Ishikawa (cell line): ENCODE measurements around the gene RASAL2.

Source experiments
- CEBPB ChIP-seq: IDR thresholded peaks from 2 replicates; pipeline ENCODE4 v1.6.1; 2012
- CREB1 ChIP-seq: IDR thresholded peaks from 2 replicates; pipeline ENCODE4 v1.6.1; 2012; ENCODE audit warnings: low read depth
- EGR1 ChIP-seq: IDR thresholded peaks from 2 replicates; pipeline ENCODE4 v1.6.1; 2012
- EP300 ChIP-seq: IDR thresholded peaks from 2 replicates; pipeline ENCODE4 v1.6.1; 2012; ENCODE audit warnings: borderline replicate concordance
- FOXM1 ChIP-seq: IDR thresholded peaks from 2 replicates; pipeline ENCODE4 v1.6.1; 2012; ENCODE audit warnings: low read depth, borderline replicate concordance
- NFIC ChIP-seq: IDR thresholded peaks from 2 replicates; pipeline ENCODE4 v1.6.1; 2012
- RAD21 ChIP-seq: IDR thresholded peaks from 2 replicates; pipeline ENCODE4 v1.6.1; 2012; ENCODE audit warnings: low read depth
- TAF1 ChIP-seq: IDR thresholded peaks from 2 replicates; pipeline ENCODE4 v1.6.1; 2012; ENCODE audit warnings: low read depth, mild to moderate bottlenecking
- TCF12 ChIP-seq: IDR thresholded peaks from 2 replicates; pipeline ENCODE4 v1.6.1; 2012; ENCODE audit warnings: low read depth
- TEAD4 ChIP-seq: IDR thresholded peaks from 2 replicates; pipeline ENCODE4 v1.6.1; 2012
- YY1 ChIP-seq: IDR thresholded peaks from 2 replicates; pipeline ENCODE4 v1.6.1; 2012; ENCODE audit warnings: low read depth
- ZBTB7A ChIP-seq: IDR thresholded peaks from 2 replicates; pipeline ENCODE4 v1.6.1; 2012; ENCODE audit warnings: low read depth
- TF ChIP-seq, protein P1 (sequence below): IDR thresholded peaks from 2 replicates; pipeline ENCODE4 v1.6.1; 2012; ENCODE audit warnings: low read depth, mild to moderate bottlenecking
- TF ChIP-seq, protein P2 (sequence below): IDR thresholded peaks from 2 replicates; pipeline ENCODE4 v1.6.1; 2012
- TF ChIP-seq, protein P3 (sequence below): IDR thresholded peaks from 2 replicates; pipeline ENCODE4 v1.6.1; 2012

RASAL2 gene

DNA sequence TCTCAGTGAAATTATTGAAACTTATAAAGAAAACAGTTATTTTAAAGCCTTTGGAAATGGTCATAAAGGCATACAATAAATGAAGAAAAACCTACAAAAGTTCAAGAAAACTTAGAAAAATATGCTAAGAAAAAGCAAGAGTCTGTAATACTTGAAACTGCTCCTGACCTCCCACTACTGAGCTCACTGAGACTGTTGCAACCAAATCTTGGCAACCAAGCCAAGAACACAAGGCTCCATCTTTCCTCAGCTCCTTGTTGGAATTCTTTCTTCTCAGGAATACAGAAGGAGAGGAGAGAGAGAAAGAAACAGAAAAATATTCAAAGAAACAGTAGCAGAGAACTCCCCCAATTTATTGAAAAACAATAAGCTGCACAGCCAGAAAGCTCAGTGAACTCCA, 160.5 kb downstream of the RASAL2 start:
- TF ChIP-seq YY1 (no peak), TAF1 (no peak), CREB1 (no peak), EGR1 (no peak), EP300 (no peak), ZBTB7A (no peak), NFIC (no peak), FOXM1 (no peak), TCF12 (no peak), TEAD4 (no peak), CEBPB (no peak)
- TF ChIP-seq, protein P1, sequence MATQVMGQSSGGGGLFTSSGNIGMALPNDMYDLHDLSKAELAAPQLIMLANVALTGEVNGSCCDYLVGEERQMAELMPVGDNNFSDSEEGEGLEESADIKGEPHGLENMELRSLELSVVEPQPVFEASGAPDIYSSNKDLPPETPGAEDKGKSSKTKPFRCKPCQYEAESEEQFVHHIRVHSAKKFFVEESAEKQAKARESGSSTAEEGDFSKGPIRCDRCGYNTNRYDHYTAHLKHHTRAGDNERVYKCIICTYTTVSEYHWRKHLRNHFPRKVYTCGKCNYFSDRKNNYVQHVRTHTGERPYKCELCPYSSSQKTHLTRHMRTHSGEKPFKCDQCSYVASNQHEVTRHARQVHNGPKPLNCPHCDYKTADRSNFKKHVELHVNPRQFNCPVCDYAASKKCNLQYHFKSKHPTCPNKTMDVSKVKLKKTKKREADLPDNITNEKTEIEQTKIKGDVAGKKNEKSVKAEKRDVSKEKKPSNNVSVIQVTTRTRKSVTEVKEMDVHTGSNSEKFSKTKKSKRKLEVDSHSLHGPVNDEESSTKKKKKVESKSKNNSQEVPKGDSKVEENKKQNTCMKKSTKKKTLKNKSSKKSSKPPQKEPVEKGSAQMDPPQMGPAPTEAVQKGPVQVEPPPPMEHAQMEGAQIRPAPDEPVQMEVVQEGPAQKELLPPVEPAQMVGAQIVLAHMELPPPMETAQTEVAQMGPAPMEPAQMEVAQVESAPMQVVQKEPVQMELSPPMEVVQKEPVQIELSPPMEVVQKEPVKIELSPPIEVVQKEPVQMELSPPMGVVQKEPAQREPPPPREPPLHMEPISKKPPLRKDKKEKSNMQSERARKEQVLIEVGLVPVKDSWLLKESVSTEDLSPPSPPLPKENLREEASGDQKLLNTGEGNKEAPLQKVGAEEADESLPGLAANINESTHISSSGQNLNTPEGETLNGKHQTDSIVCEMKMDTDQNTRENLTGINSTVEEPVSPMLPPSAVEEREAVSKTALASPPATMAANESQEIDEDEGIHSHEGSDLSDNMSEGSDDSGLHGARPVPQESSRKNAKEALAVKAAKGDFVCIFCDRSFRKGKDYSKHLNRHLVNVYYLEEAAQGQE, result no peak
- TF ChIP-seq, protein P2, sequence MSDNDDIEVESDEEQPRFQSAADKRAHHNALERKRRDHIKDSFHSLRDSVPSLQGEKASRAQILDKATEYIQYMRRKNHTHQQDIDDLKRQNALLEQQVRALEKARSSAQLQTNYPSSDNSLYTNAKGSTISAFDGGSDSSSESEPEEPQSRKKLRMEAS, result no peak
- TF ChIP-seq, protein P3, sequence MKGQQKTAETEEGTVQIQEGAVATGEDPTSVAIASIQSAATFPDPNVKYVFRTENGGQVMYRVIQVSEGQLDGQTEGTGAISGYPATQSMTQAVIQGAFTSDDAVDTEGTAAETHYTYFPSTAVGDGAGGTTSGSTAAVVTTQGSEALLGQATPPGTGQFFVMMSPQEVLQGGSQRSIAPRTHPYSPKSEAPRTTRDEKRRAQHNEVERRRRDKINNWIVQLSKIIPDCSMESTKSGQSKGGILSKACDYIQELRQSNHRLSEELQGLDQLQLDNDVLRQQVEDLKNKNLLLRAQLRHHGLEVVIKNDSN, result no peak

DNA sequence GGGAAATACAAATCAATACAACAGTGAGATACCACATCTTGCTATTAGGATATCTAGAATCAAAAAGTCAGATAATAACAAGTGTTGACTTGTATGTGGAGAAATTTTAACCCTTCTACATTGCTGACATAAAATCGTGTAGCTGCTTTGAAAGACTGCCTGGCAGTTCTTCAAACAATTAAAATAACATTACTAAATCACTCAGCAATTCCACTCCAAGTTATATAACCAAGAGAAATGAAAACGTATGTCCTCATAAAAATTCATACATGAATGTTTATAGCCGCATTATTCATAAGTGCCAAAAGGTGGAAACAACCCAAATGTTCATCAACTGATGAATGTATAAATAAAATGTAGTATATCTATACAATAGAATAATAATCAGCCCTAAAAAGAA, 164.6 kb downstream of the RASAL2 start:
- TF ChIP-seq YY1, result no peak
- TF ChIP-seq TAF1, result no peak
- no peak for TF ChIP-seq CEBPB
- TF ChIP-seq RAD21, result no peak
- TF ChIP-seq, protein P3, result no peak
- TF ChIP-seq CREB1, result no peak
- TF ChIP-seq EGR1, result no peak

DNA sequence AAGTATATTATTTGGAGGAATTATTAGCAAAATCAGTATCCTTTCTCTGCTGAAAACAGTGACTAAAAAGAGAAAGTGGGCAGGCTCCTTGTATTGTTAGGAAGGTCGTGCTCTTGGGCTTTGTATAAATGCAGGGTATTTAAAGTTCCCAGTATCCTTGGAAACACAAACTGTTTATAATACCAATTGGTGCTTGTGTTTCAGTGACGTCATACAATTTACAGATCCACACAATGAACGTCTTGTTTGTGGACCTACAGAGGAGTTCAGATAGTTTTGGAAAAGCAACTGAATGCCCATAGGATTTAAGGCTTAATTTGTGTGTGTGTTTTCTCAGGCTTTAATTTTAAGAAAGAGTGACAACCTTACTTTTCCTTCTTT, 168.2 kb downstream of the RASAL2 start:
- TF ChIP-seq, protein P1, result no peak
- TF ChIP-seq RAD21, result no peak
- no peak for TF ChIP-seq TCF12
- TF ChIP-seq, protein P2, result no peak
- TF ChIP-seq, protein P3, result no peak
- TF ChIP-seq YY1, result no peak

DNA sequence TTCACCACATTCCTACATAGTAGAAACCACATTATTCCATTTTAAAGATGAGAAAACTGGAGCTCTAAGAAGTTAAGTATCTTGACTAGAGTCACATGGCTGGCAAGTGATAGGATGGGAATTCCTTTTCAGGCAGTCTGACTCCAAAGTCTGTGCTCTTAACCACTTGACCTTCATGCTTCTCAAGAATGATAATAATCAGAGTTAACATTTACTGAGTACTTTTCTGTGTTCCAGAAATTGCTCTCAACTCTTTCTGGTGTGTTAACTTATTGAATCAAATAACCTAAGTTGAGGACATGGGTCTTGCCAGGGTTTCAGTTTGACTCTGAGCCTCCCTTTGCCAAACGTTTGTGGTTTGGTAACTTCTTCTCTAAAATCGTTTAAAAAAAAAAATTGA, 169.4 kb downstream of the RASAL2 start:
- TF ChIP-seq RAD21 (no peak), TAF1 (no peak), FOXM1 (no peak), TEAD4 (no peak), TCF12 (no peak), ZBTB7A (no peak), CEBPB (no peak), EP300 (no peak), YY1 (no peak), NFIC (no peak), CREB1 (no peak), EGR1 (no peak)
- TF ChIP-seq, protein P2, result no peak
- TF ChIP-seq, protein P3, result no peak
- TF ChIP-seq, protein P1, result no peak
